Measurements from ENCODE around the gene MGAT4B.
"Not testable (repeated sequence)": the region's sequence is repeated elsewhere in the genome, so short reads cannot be mapped to it uniquely, and the experiment has no call there.

Gene MGAT4B

DNA sequence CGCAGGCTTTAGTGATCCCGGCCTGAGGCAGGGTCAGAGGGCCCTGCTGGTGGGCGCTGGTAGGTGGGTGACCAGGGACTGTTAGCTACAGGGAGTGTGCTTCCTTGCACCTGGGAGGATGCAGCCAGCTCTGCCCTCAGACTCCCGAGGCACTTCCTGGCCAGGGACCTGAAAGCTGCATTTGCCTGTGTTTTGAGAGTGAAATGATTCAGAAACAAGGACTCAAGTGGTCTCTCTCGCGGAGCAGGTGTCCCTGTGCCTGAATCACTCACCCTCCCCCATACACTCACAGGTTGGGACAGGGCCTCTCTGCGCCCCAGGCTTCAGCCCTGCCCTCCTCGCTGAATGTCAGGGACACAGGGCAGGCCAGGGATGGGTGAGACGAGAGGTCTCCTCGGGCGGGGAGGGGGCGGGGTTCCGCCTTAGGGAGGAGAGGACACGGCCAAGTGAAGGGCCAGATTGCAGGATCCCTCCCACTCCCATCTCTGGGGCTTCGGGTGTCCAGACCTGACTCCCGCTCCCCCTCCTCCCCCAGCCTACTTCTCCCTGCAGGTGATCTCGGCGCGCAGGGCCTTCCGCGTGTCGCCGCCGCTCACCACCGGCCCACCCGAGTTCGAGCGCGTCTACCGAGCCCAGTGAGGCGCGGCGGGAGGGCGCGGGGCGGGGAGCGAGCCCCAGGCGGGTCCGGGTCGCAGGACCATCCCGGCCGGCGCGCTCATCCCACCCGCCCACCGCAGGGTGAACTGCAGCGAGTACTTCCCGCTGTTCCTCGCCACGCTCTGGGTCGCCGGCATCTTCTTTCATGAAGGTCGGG lies 11.4 kb downstream of the MGAT4B start:
- no peak for DNase-seq (ENCODE audit: low spot score)

DNA sequence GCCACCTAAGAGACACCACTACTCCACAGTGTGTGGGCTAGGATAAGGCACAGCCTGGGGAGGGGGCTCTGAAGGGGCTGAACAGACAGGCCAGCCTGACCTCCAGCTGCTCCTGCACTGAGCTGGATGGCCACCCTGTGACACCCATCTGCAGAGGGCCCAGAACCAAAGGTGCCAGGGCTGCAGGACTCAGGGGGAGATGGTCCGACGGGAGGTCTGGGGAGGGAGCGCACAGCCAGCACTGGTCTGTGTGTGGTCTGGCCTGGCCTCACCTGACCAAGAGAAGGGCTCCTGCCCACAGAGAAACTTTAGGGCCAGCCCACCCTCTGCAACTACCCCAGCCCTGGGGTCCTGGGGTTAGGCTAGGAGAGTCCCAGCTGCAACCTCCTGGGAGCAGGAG lies 12.1 kb downstream of the MGAT4B start:
- no peak for DNase-seq (ENCODE audit: low spot score)

DNA sequence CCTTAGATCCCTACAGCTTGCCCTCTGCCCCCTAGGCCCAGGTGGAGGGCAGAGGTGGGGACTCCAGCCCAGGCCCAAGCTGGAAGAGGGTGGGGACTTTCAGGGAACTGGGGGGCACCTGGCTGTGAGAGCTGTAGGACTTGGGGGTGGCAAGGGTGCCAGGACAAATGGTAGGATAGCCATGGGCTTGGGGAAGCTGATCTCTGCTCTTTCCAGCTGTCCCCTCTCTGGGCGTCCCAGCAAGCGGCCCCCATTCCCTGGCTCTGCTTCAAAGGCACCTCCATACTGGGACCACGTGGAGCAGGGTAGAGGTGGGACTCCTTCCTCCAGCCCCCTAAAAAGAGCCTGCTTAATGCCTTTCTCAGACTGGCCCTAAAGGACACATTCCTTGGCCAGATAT lies 12.5 kb downstream of the MGAT4B start:
- DNase-seq (ENCODE audit: low spot score) = no peak

DNA sequence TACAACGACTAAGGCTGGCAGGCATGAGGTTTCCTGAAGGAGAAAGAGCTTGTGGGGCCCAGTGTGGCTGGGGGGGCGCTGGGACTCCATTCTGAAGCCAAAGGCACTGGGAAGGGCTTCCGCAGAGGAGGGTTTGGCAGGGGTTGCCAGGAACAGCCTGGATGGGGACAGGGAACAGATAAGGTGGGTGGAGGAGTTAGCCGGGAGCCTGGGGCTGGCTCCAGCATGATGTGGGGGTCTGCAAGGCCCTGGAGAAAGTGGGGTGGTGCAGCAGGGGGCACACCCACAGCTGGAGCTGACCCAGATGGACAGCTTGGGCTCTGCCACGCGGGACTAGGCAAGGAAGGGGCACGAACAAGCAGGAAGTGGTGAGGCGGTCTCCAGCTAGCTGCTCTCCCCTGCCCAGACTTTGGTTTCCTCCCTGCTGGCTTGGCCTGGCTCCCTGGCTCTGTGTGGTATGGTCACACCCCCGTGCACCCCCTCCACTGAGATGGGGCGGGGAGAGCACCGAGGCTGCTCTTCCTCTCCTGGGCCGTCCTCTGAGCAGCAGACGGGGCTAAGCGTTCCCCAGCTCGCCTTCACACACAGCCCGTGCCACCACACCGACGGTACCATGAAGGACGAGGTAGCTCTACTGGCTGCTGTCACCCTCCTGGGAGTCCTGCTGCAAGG lies 13.1 kb downstream of the MGAT4B start, which contains the start of gene LTC4S:
Gene LTC4S (plus strand): TSS at position 519 of the 672 bp plus-strand sequence. CDS start 95 bp downstream, at position 614.
- no peak for DNase-seq (ENCODE audit: low spot score)

DNA sequence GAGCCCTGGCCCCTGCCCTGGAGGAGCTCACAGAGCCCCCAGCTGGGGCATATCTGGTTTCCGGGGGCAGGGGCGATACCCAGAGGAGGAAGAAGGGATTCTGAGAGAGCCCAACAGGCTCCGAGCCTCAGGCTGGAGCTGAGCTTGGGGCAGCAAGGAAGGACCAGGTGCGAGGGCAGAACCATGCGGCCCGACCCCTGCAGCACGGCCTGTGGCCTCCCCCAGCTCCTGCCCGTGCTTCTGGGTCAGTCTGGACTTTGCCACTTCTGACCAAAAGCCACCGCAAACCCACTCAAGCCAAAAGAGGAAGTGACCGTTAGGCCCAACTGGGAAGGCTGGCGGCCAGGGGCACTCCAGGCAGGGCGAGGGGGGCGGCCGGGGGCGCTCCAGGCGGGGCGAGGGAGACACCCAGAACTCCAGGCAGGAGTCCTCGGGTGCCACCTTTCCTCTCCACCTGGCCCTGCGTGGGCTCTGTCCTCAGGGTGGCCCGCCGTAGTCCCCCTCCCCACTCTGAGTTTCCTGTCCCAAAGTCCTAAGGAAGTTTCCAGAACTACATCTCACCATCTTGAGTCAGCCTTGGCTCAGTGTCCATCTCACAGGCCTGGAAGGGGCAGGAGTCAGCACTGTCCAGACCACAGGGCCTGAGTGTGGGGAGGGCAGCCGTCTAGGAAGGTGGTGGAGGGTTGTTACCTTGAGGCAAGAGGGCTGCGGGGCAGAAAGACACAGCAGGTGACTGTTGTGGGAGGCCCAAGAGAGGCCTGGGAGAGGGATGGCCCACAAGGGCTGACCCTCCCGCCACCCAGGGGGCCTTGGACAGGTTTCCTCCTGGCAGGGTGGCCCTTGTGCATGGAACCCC lies 13.8 kb downstream of the MGAT4B start:
- no peak for DNase-seq (ENCODE audit: low spot score)

DNA sequence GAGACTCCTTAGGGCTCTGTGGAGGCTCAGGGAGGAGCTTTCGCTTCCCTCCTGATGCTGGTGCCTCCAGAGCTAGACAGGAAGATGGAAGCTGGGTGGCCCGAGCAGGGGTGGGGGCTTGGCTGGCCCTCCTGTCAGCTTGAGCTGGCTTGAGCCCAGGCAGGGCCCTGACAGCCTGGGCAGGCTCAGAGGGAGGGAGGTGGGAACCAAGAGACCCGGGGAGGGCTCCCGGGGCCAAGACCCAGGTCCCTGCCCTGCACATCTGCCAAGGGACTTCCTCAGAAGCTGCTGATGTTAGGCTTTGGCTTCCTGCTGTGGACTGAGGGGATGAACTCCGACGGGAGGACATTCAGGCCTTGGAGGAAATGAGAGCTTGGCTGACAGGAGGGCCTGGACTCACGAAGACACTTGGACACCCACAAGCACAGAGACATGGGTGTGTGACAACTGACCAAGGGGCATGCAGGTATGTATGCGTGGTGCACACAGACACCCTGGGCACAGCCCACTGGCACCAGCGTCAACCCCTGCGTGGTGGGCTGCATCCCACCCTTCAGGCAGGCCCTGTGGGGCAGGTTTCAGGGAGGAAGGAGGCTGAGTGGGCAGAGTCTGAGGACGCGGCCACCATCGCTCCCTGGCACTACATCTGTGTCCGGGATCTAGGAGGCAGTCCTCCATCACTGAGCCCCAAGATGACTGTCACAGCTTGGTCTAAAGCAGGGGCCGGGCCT lies 14.6 kb downstream of the MGAT4B start:
- no peak for DNase-seq (ENCODE audit: low spot score)

DNA sequence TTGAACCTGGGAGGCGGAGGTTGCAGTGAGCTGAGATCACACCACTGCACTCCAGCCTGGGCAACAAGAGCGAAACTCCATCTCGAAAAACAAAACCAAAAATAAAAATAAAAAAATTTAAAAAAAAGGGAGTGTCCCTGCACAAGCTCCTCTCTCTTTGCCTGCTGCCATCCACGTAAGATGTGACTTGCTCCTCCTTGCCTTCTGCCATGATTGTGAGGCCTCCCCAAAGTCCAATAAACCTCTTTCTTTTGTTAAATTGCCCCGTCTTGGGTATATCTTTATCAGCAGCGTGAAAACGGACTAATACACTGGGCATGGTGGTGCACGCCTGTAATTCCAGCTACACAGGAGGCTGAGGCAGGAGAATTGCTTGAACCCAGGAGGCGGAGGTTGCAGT lies 17.4 kb downstream of the MGAT4B start:
- not testable (repeated sequence) for DNase-seq (ENCODE audit: low spot score)

DNA sequence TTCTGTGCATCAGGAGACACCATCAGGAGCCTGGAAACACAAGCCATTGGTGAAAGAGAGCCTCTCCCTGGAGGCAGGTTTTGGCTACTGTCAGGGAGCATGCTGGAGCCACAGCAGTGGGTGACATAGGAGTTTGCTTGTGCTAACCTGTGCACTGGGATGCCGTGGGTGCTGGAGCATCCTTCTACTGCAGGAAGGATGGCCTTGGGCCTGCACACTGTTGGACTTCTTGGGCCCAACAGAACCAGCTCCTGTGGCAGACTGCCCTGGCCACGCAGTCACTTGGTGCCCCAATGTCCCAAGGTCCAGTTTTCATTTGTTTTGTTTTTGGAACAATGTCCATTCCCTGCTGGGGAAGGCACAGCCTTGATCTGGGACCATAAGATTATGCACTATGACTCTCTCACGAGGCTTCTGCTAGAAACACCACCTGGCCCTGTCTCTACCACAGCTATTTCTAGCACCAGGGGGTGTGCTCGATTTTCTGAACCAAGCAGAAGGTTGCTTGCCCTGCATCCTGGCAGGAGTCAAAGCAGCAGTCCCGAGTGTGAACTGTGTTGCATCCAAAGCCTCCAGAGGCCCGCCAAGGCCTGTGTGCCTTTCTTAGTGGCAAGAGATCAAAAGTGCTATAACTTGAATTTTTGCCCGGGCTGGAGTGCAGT lies 18.3 kb downstream of the MGAT4B start:
- DNase-seq (ENCODE audit: low spot score) = no peak

DNA sequence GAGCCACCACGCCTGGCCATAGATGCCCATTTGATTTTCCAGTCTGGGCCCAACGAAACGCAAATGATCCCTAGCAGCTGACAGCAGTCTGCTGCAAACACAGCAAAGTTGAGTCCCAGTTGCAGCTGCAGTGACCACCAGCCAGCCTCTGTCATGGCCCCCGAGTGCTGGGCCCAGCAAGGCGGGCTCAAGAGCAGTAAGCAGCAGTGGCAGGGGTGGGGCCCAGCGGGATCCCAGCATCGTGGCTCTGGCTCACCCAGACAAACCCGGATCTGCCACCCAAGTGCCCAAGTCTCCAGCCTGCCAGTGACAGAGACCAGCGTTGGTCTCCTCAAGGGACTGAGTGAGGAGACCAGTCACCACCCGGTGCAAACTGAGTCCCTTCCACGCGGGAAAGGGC lies 19.8 kb downstream of the MGAT4B start:
- no peak for DNase-seq (ENCODE audit: low spot score)

DNA sequence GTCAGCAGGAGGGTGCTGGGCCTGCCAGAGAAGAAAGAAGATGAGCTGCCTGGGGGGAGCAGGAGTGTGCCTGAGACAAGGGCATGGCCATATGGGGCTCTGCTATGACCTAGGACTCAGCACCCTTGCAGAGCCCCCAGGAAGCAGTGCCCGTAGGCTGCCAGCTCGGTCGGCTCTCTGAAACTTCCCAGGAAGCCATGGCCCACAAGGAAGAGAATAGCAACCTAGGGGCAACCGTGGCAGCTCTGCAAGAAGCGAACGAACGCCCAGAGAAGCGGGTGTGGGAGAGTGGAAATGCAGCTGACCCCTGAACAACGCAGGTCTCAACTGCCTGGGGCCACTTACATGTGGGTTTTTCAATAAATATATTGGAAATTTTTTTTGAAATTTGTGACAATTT lies 23.5 kb downstream of the MGAT4B start:
- DNase-seq (ENCODE audit: low spot score) = no peak

DNA sequence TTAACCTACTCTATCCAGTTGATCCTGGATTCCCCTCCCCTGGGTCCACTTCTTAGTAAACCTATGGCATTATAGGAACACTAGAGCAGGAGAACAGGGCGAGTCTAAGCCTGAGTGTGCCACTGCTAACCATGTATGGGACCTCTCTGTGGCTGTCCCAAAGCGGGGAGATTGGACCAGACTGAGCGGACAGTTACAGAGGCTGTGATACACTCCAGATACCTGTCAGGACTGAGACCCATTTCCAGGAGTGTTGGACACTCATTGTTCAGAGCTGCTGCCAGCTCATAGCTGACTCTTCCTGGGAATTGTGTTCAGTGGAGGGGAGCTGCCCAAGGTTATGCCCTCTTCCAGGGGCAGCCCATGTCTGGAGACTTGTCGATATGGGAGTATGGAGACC lies 24.8 kb downstream of the MGAT4B start:
- no peak for DNase-seq (ENCODE audit: low spot score)

DNA sequence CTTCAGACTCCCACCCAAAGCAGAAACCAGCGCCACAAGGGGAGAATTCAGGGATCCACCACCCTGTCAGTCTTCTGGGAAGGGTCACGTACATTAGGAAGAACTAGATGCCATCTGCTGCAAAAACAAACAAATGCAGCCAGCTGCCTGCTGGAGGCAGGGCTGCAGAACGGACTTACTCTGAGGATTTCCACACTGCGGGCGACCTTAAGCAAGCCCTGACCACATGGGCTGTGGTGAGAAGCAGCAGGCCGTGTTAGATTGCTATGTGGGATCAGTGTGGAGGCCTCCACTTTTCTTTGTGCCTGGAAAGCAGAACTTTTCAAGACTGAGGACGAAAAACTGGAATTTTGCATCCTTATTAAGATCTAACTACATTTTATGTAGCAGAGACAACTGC lies 26.3 kb downstream of the MGAT4B start:
- DNase-seq (ENCODE audit: low spot score) = no peak

DNA sequence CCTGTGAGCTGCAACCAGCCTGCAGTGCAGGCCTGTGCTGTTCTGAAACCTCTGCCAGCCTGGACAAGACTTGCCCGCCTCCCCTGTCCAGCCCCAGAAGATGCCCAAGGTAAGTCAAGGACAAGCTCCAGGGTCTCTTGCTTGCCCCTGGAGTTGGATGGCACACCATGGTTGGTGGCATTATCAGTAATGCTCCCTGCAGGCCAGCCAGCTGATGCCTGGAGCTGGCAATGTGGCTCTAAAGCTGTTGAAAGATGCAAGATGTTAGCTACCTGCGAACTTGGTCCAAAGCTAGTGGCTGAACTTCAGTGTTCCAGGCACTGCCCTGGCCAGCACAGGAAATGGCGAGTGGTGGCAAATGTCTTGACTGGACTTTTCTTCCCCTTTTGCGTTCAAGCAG lies 26.8 kb downstream of the MGAT4B start:
- DNase-seq (ENCODE audit: low spot score) = no peak

DNA sequence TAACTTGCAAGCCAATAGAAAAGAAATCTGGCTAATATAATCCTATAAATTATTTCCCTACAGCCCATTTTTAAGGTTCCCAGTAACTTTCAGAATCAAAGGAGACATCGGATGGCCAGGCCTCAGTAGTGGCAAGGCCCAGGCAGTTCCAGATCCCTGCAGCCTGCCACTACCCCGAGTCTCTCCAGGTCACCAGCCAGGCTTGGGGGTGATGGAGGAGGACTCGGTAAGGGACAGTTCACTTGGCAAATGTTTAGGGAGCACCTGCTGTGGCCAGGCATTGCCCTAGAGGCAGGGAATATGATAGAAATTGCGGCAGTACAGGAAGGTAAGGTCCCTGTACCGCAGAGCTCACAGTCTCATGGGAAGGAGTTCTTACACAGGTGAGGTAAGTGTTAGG lies 28.1 kb downstream of the MGAT4B start:
- no peak for DNase-seq (ENCODE audit: low spot score)

DNA sequence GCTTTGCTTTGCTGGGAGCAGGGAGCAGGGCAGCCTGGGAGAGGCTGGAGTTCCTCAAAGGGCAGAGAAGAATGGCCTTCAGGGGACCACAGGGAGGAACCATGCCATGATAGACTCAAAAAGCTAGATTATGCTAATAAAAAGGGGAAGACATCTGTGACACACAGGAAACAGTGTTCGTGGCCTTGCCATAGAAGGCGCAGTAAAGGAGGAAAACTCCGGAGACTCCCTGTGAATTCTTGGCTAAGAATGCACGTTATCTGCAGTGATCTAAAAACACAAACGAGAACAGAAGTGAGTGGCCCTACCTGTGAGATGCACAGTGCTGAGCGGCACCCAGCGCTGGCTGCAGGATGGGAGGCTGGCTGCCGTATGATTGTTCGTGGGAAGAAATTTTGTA lies 28.8 kb downstream of the MGAT4B start:
- DNase-seq (ENCODE audit: low spot score) = no peak

DNA sequence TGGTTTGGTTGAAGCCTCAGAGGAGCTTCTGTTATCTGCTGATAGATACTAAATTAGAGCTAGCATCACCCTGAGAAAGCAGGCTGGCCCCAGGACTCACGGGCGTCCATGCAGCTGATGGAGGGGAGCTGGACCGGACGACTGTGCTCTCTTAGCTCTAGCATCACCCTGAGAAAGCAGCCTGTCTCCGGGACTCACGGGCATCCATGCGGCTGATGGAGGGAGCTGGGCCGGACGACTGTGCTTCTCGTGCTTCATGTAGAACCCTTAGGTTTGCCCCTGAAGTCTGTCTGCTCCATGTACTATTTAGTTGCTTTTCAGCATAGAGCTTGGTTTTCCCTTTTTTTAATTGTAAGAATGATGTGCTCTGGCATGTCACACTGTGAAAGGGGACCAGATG lies 29.2 kb downstream of the MGAT4B start:
- DNase-seq (ENCODE audit: low spot score) = no peak

DNA sequence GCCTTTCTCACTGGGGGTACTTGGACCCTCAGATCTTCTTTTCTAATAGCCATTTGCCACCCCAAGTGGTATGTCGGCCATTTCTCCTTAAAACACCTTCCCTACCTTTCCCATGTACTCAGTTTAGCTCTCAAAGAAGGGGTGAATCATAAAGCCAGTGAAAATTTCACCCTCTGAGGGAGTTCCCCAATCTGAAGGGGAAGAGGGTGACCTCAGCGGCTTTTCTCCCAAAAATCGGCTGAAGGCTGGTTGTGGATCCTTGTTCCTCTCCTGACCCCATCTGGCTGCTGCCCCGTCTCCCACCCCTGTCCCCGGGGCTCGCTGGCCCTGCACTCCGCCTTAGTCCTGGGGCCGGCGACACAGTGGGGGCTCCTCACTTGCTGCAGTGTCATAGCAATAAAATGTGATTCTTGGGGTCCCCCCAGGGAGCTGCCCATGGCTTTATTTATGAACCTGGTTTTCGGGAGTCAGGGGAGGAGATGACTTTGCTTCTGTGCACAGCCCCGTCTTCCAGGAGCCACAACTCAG lies 30.2 kb downstream of the MGAT4B start:
- no peak for DNase-seq (ENCODE audit: low spot score)

DNA sequence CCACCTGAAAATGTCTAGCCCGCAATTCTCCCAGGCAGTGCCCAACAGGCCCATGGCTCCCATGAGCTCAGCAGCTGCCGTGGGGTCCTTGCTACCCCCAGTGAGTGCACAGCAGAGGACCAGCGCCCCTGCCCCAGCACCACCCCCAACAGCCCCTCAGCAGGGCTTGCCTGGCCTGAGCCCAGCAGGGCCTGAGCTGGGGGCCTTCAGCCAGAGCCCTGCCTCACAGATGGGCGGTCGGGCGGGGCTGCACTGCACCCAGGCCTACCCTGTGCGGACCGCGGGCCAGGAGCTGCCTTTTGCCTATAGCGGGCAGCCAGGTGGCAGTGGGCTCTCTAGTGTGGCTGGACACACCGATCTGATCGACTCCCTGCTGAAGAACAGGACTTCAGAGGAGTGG lies 32.2 kb downstream of the MGAT4B start:
- DNase-seq (ENCODE audit: low spot score) = no peak

DNA sequence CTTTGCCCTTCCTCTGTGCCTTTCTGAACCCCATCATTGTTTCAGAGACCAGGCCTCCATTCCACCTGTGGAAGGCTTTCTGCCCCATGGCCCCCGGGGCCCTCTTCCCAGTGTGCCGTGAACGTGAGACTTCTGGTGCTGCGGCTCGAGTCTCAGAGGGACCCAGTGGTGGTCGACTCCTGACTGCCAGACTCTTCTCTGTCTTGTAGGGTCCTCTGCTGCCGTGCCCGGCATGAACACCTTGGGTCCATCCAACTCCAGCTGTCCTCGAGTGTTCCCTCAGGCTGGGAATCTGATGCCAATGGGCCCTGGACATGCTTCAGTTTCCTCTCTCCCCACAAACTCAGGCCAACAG lies 33.0 kb downstream of the MGAT4B start:
- DNase-seq (ENCODE audit: low spot score) = no peak

DNA sequence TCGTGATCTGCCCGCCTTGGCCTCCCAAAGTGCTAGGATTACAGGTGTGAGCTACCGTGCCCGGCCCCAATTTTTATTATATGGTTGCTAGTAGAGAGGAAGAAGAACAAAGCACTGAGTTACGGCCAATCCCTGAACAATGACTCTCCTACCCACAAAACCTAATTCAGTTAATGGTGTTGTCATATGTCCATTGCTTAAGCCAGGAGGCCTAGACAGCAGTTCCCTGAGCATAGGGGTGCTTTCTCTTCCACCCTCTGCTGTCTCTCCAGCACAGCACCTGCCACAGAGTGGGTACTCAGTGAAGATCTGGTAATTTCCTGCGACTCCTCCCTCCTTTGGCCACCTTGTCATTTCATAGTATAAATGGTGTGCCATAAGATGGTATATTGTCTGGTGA lies 34.3 kb downstream of the MGAT4B start:
- no peak for DNase-seq (ENCODE audit: low spot score)

DNA sequence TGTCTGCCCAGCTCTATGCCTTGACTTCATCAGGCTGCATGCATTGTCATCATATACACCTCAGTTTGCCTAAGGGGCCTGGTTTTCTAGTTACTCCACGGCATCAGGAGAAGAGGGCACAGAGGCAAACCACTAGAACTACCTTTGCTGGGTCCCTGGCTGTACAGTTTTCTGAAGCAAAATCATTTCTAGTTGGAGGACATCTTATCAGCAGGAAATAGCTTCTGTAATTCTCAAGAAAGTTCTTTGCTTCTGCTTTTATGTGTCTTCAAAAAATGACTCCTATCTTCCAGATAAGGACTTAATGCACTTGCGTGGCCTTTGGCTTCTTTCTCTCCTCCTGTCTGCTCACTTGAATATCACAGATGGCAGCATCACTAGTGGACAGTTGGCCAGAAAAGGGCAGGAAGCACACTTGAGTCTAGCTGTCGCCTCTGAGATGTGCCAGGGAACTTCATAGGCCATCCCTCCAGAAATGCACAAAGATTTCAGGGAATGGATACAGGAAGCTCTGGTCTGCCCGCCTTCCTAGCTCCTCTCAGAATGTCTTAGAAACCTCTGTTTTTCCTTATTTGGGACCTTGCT lies 35.3 kb downstream of the MGAT4B start:
- no peak for DNase-seq (ENCODE audit: low spot score)
